Cardiac muscle cell (in vitro differentiated cells and primary cell): ENCODE results near the gene RBM20. TPM values are rescaled to one million over a fixed set of nuclear protein-coding genes. Genes with fewer than 3 reads are reported as not detected.
"Not testable (repeated sequence)": the region's sequence is repeated elsewhere in the genome, so short reads cannot be mapped to it uniquely, and the experiment has no call there.

Source experiments
- DNase-seq, 2 donors: peaks; one replicate each; pipeline versions ENCODE4 v3.0.0 to v3.0.0-alpha.2; 2010 to 2017; ENCODE audit warnings: low read depth in 1 of 2, low spot score in 1 of 2
- H3K27ac ChIP-seq: fragments of 200-600 bp; sonication (generic); 2 replicates; pipeline ENCODE4 v1.5.1; 2016
- H3K27me3 ChIP-seq: fragments of 200-600 bp; sonication (generic); 2 replicates; pipeline ENCODE4 v1.6.0; 2016; ENCODE audit warnings: control low read depth
- H3K36me3 ChIP-seq: fragments of 200-600 bp; sonication (generic); 2 replicates; pipeline ENCODE4 v1.5.1; 2016; ENCODE audit warnings: control low read depth
- H3K4me1 ChIP-seq: fragments of 200-600 bp; sonication (generic); 2 replicates; pipeline ENCODE4 v1.8.1; 2017; ENCODE audit warnings: low read depth, mild to moderate bottlenecking, mixed run types
- H3K4me3 ChIP-seq: fragments of 200-600 bp; sonication (generic); 2 replicates; pipeline ENCODE4 v1.5.1; 2016; ENCODE audit warnings: mild to moderate bottlenecking
- H3K9me3 ChIP-seq: fragments of 200-600 bp; sonication (generic); 2 replicates; pipeline ENCODE4 v1.5.1; 2017; ENCODE audit warnings: low read depth, mild to moderate bottlenecking, control low read depth
- CTCF ChIP-seq: IDR thresholded peaks from 2 replicates; pipeline ENCODE4 v1.5.1; 2012; ENCODE audit warnings: low read depth, mild to moderate bottlenecking, low read length
- polyA plus RNA-seq: library from polyadenylated mRNA; unstranded; fragments of >200 nt; fragmentation: Nextera tagmentation; extraction: Ambion mirVana; gene quantifications from 2 replicates; pipeline ENCODE4 v1.2.1, GENCODE V29; 2016
- total RNA-seq: library from RNA; depleted of rRNA; stranded (reverse); fragments of >200 nt; gene quantifications from 2 replicates; pipeline ENCODE4 v1.2.3, GENCODE V29; 2016

The RBM20 gene
- total and polyA plus RNA-seq, 2 experiments from 2014 or later: 19.2 to 28.5 TPM

- Histone ChIP-seq H3K4me1 (no peaks in the 10 kb centered on the region), H3K9me3 (no peaks in the 10 kb centered on the region), H3K27ac (no peak overlapping the region), H3K27me3 (no peaks in the 10 kb centered on the region), H3K36me3 (no peaks in the 10 kb centered on the region), H3K4me3 (no peak overlapping the region)
- no peak for TF ChIP-seq CTCF
- DNase-seq: no peak
Measured at GRCh38 chr10:110619514-110620397, 24.4 kb upstream of the RBM20 start.

- Histone ChIP-seq H3K36me3 (no peaks in the 10 kb centered on the region), H3K4me3 (no peak overlapping the region), H3K27me3 (no peaks in the 10 kb centered on the region), H3K4me1 (no peaks in the 10 kb centered on the region), H3K27ac (no peak overlapping the region), H3K9me3 (no peaks in the 10 kb centered on the region)
- no peak for TF ChIP-seq CTCF
- no peak for DNase-seq
Measured at GRCh38 chr10:110620398-110620719, 23.8 kb upstream of the RBM20 start.

GRCh38 chr10:110623316-110623715 is 20.8 kb upstream of the RBM20 start:
- not testable (repeated sequence) for H3K36me3 ChIP-seq, H3K27ac ChIP-seq, H3K4me3 ChIP-seq, H3K9me3 ChIP-seq, DNase-seq, H3K27me3 ChIP-seq, H3K4me1 ChIP-seq

GRCh38 chr10:110625356-110625894 is 18.7 kb upstream of the RBM20 start:
- no peaks in the 10 kb centered on the region for H3K36me3 ChIP-seq
- H3K4me1 ChIP-seq: peaks cover 12% of the 10 kb centered on the region
- no peaks in the 10 kb centered on the region for H3K9me3 ChIP-seq
- H3K4me3 ChIP-seq: no peak overlapping the region
- TF ChIP-seq CTCF: no peak
- DNase-seq: no peak
- H3K27ac ChIP-seq: no peak overlapping the region
- no peaks in the 10 kb centered on the region for H3K27me3 ChIP-seq

GRCh38 chr10:110625951-110626855 is 17.9 kb upstream of the RBM20 start:
- H3K27ac ChIP-seq: no peak overlapping the region
- no peak for TF ChIP-seq CTCF
- no peaks in the 10 kb centered on the region for H3K36me3 ChIP-seq
- no peaks in the 10 kb centered on the region for H3K27me3 ChIP-seq
- peaks cover 13% of the 10 kb centered on the region for H3K4me1 ChIP-seq
- no peak overlapping the region for H3K4me3 ChIP-seq
- DNase-seq: no peak
- H3K9me3 ChIP-seq: no peaks in the 10 kb centered on the region

GRCh38 chr10:110628161-110628560 is 16.0 kb upstream of the RBM20 start:
- H3K4me1 ChIP-seq: peaks cover 13% of the 10 kb centered on the region
- no peaks in the 10 kb centered on the region for H3K36me3 ChIP-seq
- DNase-seq: no peak
- no peaks in the 10 kb centered on the region for H3K9me3 ChIP-seq
- no peak overlapping the region for H3K4me3 ChIP-seq
- no peaks in the 10 kb centered on the region for H3K27me3 ChIP-seq
- no peak for TF ChIP-seq CTCF
- no peak overlapping the region for H3K27ac ChIP-seq
